HepG2 (cell line): ENCODE results near the gene RERE. TPM values are rescaled to one million over a fixed set of nuclear protein-coding genes. Genes with fewer than 3 reads are reported as not detected.

Experiments used
- ATAC-seq: fragments of 200-7000 bp; cut with Tn5 transposase; 3 replicates; pipeline ENCODE4 v1.9.1; 2020; ENCODE audit warnings: mild to moderate bottlenecking, moderate library complexity
- BruUV-seq: library from RNA; stranded (reverse); fragments of 400-500 nt; replicated peaks from 2 replicates; lab custom pipeline; 2021; lab: Mats Ljungman, UMichigan
- CTCF ChIA-PET: fragments of 300-600 bp; formaldehyde crosslinking; extraction: SDS; loops from one replicate; lab custom pipeline; 2021; ENCODE audit warnings: low total read pairs, inconsistent platforms, low intra/inter-chr PET ratio; lab: Yijun Ruan, JAX
- POLR2A ChIA-PET: fragments of 350-600 bp; sonication (Branson Sonifier 250); formaldehyde crosslinking; loops from one replicate; lab custom pipeline; 2020; ENCODE audit warnings: antibody characterized with exemption, inconsistent platforms; lab: Yijun Ruan, JAX
- DNase-seq: peaks from one replicate; pipeline ENCODE4 v3.0.0-alpha.2; 2015; ENCODE audit warnings: low spot score
- FAIRE-seq: peaks from 3 replicates; lab custom pipeline; 2011; peaks lifted over from hg19 to GRCh38; lab: Jason Lieb, UNC
- H2AFZ ChIP-seq: one replicate; pipeline ENCODE4 v1.6.1; 2011; ENCODE audit warnings: low read length, inconsistent platforms
- H3K27ac ChIP-seq: fragments of 300-600 bp; 3 replicates; pipeline ENCODE4 v1.8.0; 2011; ENCODE audit warnings: mixed run types, mild to moderate bottlenecking, mixed read lengths, low read length, inconsistent platforms; ENCODE audit not compliant: insufficient read depth; ENCODE audit errors: extremely low read length
- H3K27me3 ChIP-seq, 2 experiments: fragments of 200-600 bp in 1 of 2; 2 replicates in 1 of 2; 3 replicates in 1 of 2; pipeline versions ENCODE4 v1.6.0 to v1.8.0; 2011; ENCODE audit warnings: low read length in 2 of 2, mild to moderate bottlenecking in 2 of 2, moderate library complexity in 2 of 2, inconsistent platforms in 1 of 2; ENCODE audit not compliant: insufficient read depth in 2 of 2, control insufficient read depth in 1 of 2
- H3K36me3 ChIP-seq, 2 experiments: fragments of 200-600 bp in 1 of 2; replicated peaks in 1 of 2; 2 replicates in 1 of 2; 3 replicates in 1 of 2; pipeline versions ENCODE4 v1.5.1 to v1.8.0; 2011; ENCODE audit warnings: low read length in 2 of 2, inconsistent platforms in 1 of 2; ENCODE audit not compliant: insufficient read depth in 2 of 2, control insufficient read depth in 1 of 2
- H3K4me1 ChIP-seq: 2 replicates; pipeline ENCODE4 v1.5.1; 2012; ENCODE audit warnings: low read length, inconsistent platforms; ENCODE audit not compliant: insufficient read depth
- H3K4me2 ChIP-seq: 2 replicates; pipeline ENCODE4 v1.6.0; 2011; ENCODE audit warnings: low read depth, low read length, inconsistent platforms
- H3K4me3 ChIP-seq, 3 experiments: fragments of 200-600 bp in 1 of 3; sonication (generic), shearing (Covaris generic) in 1 of 3; replicated peaks in 1 of 3; 2 replicates each; pipeline ENCODE4 v1.5.1; 2011 to 2016; ENCODE audit warnings: low read length in 3 of 3, inconsistent platforms in 2 of 3, low read depth in 2 of 3, mild to moderate bottlenecking in 2 of 3, control low read depth in 1 of 3, mixed read lengths in 1 of 3; ENCODE audit not compliant: insufficient read depth in 1 of 3
- H3K79me2 ChIP-seq: one replicate; pipeline ENCODE4 v1.6.1; 2011; ENCODE audit warnings: low read length, inconsistent platforms; ENCODE audit not compliant: insufficient read depth
- H3K9ac ChIP-seq: 2 replicates; pipeline ENCODE4 v1.6.0; 2011; ENCODE audit warnings: mild to moderate bottlenecking, low read depth, low read length, inconsistent platforms; ENCODE audit not compliant: insufficient read depth
- H3K9me3 ChIP-seq: 2 replicates; pipeline ENCODE4 v1.5.1; 2012; ENCODE audit warnings: mild to moderate bottlenecking, low read length
- H4K20me1 ChIP-seq: 2 replicates; pipeline ENCODE4 v1.6.0; 2011; ENCODE audit warnings: inconsistent platforms, mild to moderate bottlenecking, low read length, moderate library complexity; ENCODE audit not compliant: insufficient read depth
- DPF2 ChIP-seq: sonication (generic); formaldehyde crosslinking; IDR thresholded peaks from 2 replicates; pipeline ENCODE4 v1.4.0; 2020; ENCODE audit warnings: mild to moderate bottlenecking, low read depth, missing genetic modification reagents, borderline replicate concordance
- EEA1 ChIP-seq: sonication (generic); formaldehyde crosslinking; IDR thresholded peaks from 2 replicates; pipeline ENCODE4 v1.5.1; 2020; ENCODE audit warnings: mild to moderate bottlenecking, missing genetic modification reagents, borderline replicate concordance
- ELF3 ChIP-seq: IDR thresholded peaks from 2 replicates; pipeline ENCODE4 v1.6.1; 2016; ENCODE audit warnings: missing genetic modification reagents, missing compliant biosample characterization
- HMGXB4 ChIP-seq, 2 experiments: sonication (generic) in 1 of 2; formaldehyde crosslinking in 1 of 2; IDR thresholded peaks; 2 replicates each; pipeline versions ENCODE4 v1.4.0 to v1.6.1; 2018 to 2020; ENCODE audit warnings: missing genetic modification reagents in 2 of 2, borderline replicate concordance in 1 of 2, low read depth in 1 of 2, mild to moderate bottlenecking in 1 of 2, missing biosample characterization in 1 of 2
- ZBTB8A ChIP-seq: sonication (generic); formaldehyde crosslinking; IDR thresholded peaks from 2 replicates; pipeline ENCODE4 v1.4.0; 2020; ENCODE audit warnings: mild to moderate bottlenecking, low read depth, missing genetic modification reagents, borderline replicate concordance
- ZNF10 ChIP-seq: sonication (generic); formaldehyde crosslinking; IDR thresholded peaks from 2 replicates; pipeline ENCODE4 v1.4.0; 2020; ENCODE audit warnings: mild to moderate bottlenecking, low read depth, missing genetic modification reagents, borderline replicate concordance
- ZNF652 ChIP-seq: IDR thresholded peaks from 2 replicates; pipeline ENCODE4 v1.6.1; 2016; ENCODE audit warnings: low read depth, borderline replicate concordance
- ZNF720 ChIP-seq: sonication (generic); formaldehyde crosslinking; IDR thresholded peaks from 2 replicates; pipeline ENCODE4 v1.4.0; 2020; ENCODE audit warnings: missing genetic modification reagents
- WGBS: methylation state at CpG from one replicate; pipeline ENCODE4 v1.1.6; 2017; ENCODE audit warnings: low lambda C conversion rate; 5-methylcytosine and 5-hydroxymethylcytosine counted together
- in situ Hi-C: cut with HindIII; loops from 2 replicates; pipeline ENCODE4 v1.10.0; 2017; ENCODE audit warnings: low pct_unique_long_range_greater_than_20kb; ENCODE audit not compliant: extremely low pct_ligation_motif_present
- intact Hi-C: fragments of 100-400 bp; cut with micrococcal nuclease; formaldehyde crosslinking; loops from one replicate; pipeline ENCODE4 v1.10.0; 2022; ENCODE audit not compliant: unreplicated experiment
- polyA plus RNA-seq, 8 experiments: library from polyadenylated mRNA; depleted of rRNA in 3 of 8; stranded (reverse) in 7 of 8; unstranded in 1 of 8; fragments of >200 nt; fragmentation: Illumina TruSeq in 4 of 8; extraction: Trizol in 4 of 8; gene quantifications; 2 replicates each; pipeline versions ENCODE4 v1.2.1 to v1.2.3, GENCODE V29; 2011 to 2016; ENCODE audit warnings: low read depth in 4 of 8, missing spikeins in 1 of 8, mixed read lengths in 1 of 8; ENCODE audit not compliant: insufficient read depth in 1 of 8
- total RNA-seq, 5 experiments: library from RNA; depleted of rRNA; stranded (reverse); fragments of >200 nt; fragmentation: Illumina TruSeq; extraction: Trizol; gene quantifications; 2 replicates each; pipeline ENCODE4 v1.2.3, GENCODE V29; 2016; ENCODE audit warnings: low read depth in 1 of 5

Gene RERE
- total and polyA plus RNA-seq, 2 of the 13 experiments (the other 11 are each of a cell fraction or from before 2014, with no cell fraction given): 18.3 to 21.9 TPM

GRCh38 chr1:8669606-8670335 is 147.7 kb downstream of the RERE start:
- in situ Hi-C loops: loop anchor here (10.0 kb wide), 1 partner anchor 105 kb away; no protein-coding TSS in a partner anchor
- peak overlapping the region; percentile 41 for H3K4me2 ChIP-seq
- H3K79me2 ChIP-seq: peaks cover 97% of the 10 kb centered on the region
- no TSS peak for BruUV-seq
- H4K20me1 ChIP-seq: peaks cover 79% of the 10 kb centered on the region
- H2AFZ ChIP-seq: no peak overlapping the region
- FAIRE-seq (no peak), ATAC-seq (no peak; the same call in 1 of the 3 replicates), DNase-seq (no peak)
- peaks cover 100% of the 10 kb centered on the region for H3K4me1 ChIP-seq
- H3K36me3 ChIP-seq: no peaks in the 10 kb centered on the region
- ChIA-PET POLR2A (interaction anchor here (0.8 to 2.1 kb wide), 6 partner anchors 12 to 179 kb away, joined by 3 to 9 read pairs (median 4); no protein-coding TSS in a partner anchor), CTCF (interaction anchor here (2.0 kb wide), 1 partner anchor 109 kb away, joined by 17 read pairs; no protein-coding TSS in a partner anchor)
- TF ChIP-seq EEA1 (CRISPR knock-in tag) (no peak), ZNF720 (CRISPR knock-in tag) (no peak), ZBTB8A (CRISPR knock-in tag) (no peak), ELF3 (no peak), ZNF652 (CRISPR knock-in tag) (0 out of 2 replicates have a peak, but pooled peaks have one; percentile 7), HMGXB4 (CRISPR knock-in tag; IDR thresholded peaks at IDR 0.05; ENCODE audit: borderline replicate concordance in 1 of 2, low read depth in 1 of 2) (0 out of 4 replicates have a peak, but pooled peaks of 1 of the 2 experiments have one; percentile 10), DPF2 (CRISPR knock-in tag) (no peak), ZNF10 (CRISPR knock-in tag) (no peak)
- H3K27me3 ChIP-seq: no peaks in the 10 kb centered on the region
- WGBS: 93% methylated on average over 4 of the region's 4 CpGs
- intact Hi-C loops: loop anchor here (5.0 kb wide), 1 partner anchor 47 kb away; no protein-coding TSS in a partner anchor
- peak overlapping the region; percentile 24; the same call in 1 of the 2 replicates for H3K9ac ChIP-seq
- H3K27ac ChIP-seq: peak overlapping the region; percentile 63
- H3K4me3 ChIP-seq: no peak overlapping the region
- no peaks in the 10 kb centered on the region for H3K9me3 ChIP-seq
